ENCODE data around the gene TMEM237. TPM values are rescaled to one million over a fixed set of nuclear protein-coding genes. Genes with fewer than 3 reads are reported as not detected.

TMEM237 gene
- polyA plus RNA-seq, 1 of the 3 experiments (the other 2 are of a cell fraction) = 67.2 TPM

- no peak overlapping the region for H3K27ac ChIP-seq (ENCODE audit: low read depth in 2 of 2, low read length in 1 of 2)
- CTCF ChIA-PET = no interaction called here
These were observed 4.1 kb upstream of the TMEM237 start for GRCh38 chr2:201647431-201647830.

GRCh38 chr2:201644001-201644400 lies 698 bp upstream of the TMEM237 start:
- Histone ChIP-seq H3K27ac (ENCODE audit: low read depth in 2 of 2, low read length in 1 of 2) (peak overlapping the region; percentile 85 to 96), H3K4me2 (peak overlapping the region; percentile 82), H3K9me3 (no peaks in the 10 kb centered on the region), H3K27me3 (ENCODE audit: insufficient read depth) (no peaks in the 10 kb centered on the region), H3K36me3 (replicated peaks in 1 of 2; ENCODE audit: control insufficient read depth in 1 of 2, insufficient read depth in 2 of 2, low read length in 1 of 2) (peaks cover 4 to 9% of the 10 kb centered on the region in 2 experiments), H3K4me3 (ENCODE audit: low read depth in 2 of 2, low read length in 1 of 2) (peak overlapping the region; percentile 77 to 89; a peak in 3 of 4 replicates), H2AFZ (ENCODE audit: low read depth) (peak overlapping the region; percentile 83), H3F3A (replicated peaks; ENCODE audit: insufficient read depth) (peaks cover 22% of the 10 kb centered on the region), H3K79me2 (ENCODE audit: insufficient read depth) (peaks cover 40% of the 10 kb centered on the region), H3K9ac (peak overlapping the region; percentile 94), H4K20me1 (ENCODE audit: insufficient read depth) (no peaks in the 10 kb centered on the region), H3K4me1 (ENCODE audit: control insufficient read depth in 1 of 2, insufficient read depth in 2 of 2, low read depth in 1 of 2, low read length in 1 of 2) (peaks cover 12% of the 10 kb centered on the region in 2 experiments; a peak in 2 of 4 replicates), H3K9me2 (no peaks in the 10 kb centered on the region)
- TF ChIP-seq JUND (IDR thresholded peaks at IDR 0.05) (0 out of 2 replicates have a peak, but pooled peaks have one; percentile 0), YY1 (IDR thresholded peaks at IDR 0.05; ENCODE audit: low read depth) (peak; percentile 63; the same call in 1 of the 2 replicates), MAX (IDR thresholded peaks at IDR 0.05; ENCODE audit: low read depth) (peak; percentile 82), IRF3 (IDR thresholded peaks at IDR 0.05; ENCODE audit: low read depth, low read length) (no peak), USF1 (IDR thresholded peaks at IDR 0.05; ENCODE audit: borderline replicate concordance, low read depth) (no peak), POLR2AphosphoS5 (IDR thresholded peaks at IDR 0.05; ENCODE audit: low read depth, low read length) (peak; percentile 48), MEF2A (IDR thresholded peaks at IDR 0.05; ENCODE audit: borderline replicate concordance, low read depth) (no peak), TAF1 (IDR thresholded peaks at IDR 0.05; ENCODE audit: borderline replicate concordance, low read depth, low read length) (0 out of 2 replicates have a peak, but pooled peaks have one; percentile 41), FOXM1 (IDR thresholded peaks at IDR 0.05; ENCODE audit: low read depth) (peak; percentile 37; the same call in 1 of the 2 replicates), USF2 (IDR thresholded peaks at IDR 0.05; ENCODE audit: borderline replicate concordance, low read depth, low read length) (no peak), RFX5 (IDR thresholded peaks at IDR 0.05; ENCODE audit: low read length) (no peak), TCF12 (IDR thresholded peaks at IDR 0.05) (no peak)
- ChIA-PET POLR2A (interaction anchor here (1.9 kb wide), 1 partner anchor 10 kb away, joined by 10 read pairs; no protein-coding TSS in a partner anchor), CTCF (no interaction called here)
- 31% methylated on average over 8 of the region's 8 CpGs for WGBS (ENCODE audit: low lambda C conversion rate)
- DNase-seq = no peak

More at GRCh38 chr2:201647431-201647830, 4.1 kb upstream of the TMEM237 start:
- Histone ChIP-seq H2AFZ (ENCODE audit: low read depth) (no peak overlapping the region), H3K9me2 (no peaks in the 10 kb centered on the region), H3K4me1 (ENCODE audit: control insufficient read depth in 1 of 2, insufficient read depth in 2 of 2, low read depth in 1 of 2, low read length in 1 of 2) (peaks cover 9 to 16% of the 10 kb centered on the region in 2 experiments; a peak in 3 of 4 replicates), H3K9me3 (no peaks in the 10 kb centered on the region), H4K20me1 (ENCODE audit: insufficient read depth) (no peaks in the 10 kb centered on the region), H3K79me2 (ENCODE audit: insufficient read depth) (peaks cover 6% of the 10 kb centered on the region), H3K9ac (no peak overlapping the region), H3K4me2 (no peak overlapping the region), H3K4me3 (ENCODE audit: low read depth in 2 of 2, low read length in 1 of 2) (no peak overlapping the region), H3K36me3 (replicated peaks in 1 of 2; ENCODE audit: control insufficient read depth in 1 of 2, insufficient read depth in 2 of 2, low read length in 1 of 2) (no peaks in the 10 kb centered on the region), H3F3A (replicated peaks; ENCODE audit: insufficient read depth) (peaks cover 32% of the 10 kb centered on the region), H3K27me3 (ENCODE audit: insufficient read depth) (no peaks in the 10 kb centered on the region)
- 92% methylated on average over 5 of the region's 5 CpGs for WGBS (ENCODE audit: low lambda C conversion rate)
- DNase-seq = no peak
- TF ChIP-seq CHD2 (IDR thresholded peaks at IDR 0.05; ENCODE audit: low read length, partially characterized antibody) (no peak), RXRA (IDR thresholded peaks at IDR 0.05; ENCODE audit: borderline replicate concordance, low read depth) (no peak), SMC3 (IDR thresholded peaks at IDR 0.05; ENCODE audit: low read depth, low read length) (no peak), NFIC (IDR thresholded peaks at IDR 0.05; ENCODE audit: borderline replicate concordance) (no peak), TCF12 (IDR thresholded peaks at IDR 0.05) (no peak)
- POLR2A ChIA-PET = no interaction called here

Data from SK-N-SH (cell line).